Fibroblast of villous mesenchyme (primary cell): ENCODE data around the gene CTTNBP2NL. TPM values are rescaled to one million over a fixed set of nuclear protein-coding genes. Genes with fewer than 3 reads are reported as not detected.
"Not testable (repeated sequence)": the region's sequence is repeated elsewhere in the genome, so short reads cannot be mapped to it uniquely, and the experiment has no call there.

Experiments
- DNase-seq: peaks from one replicate; pipeline ENCODE4 v3.0.0-alpha.2; 2010; ENCODE audit warnings: low read depth
- H3K4me3 ChIP-seq: 2 replicates; pipeline ENCODE4 v1.5.1; 2011; ENCODE audit warnings: low read depth, mild to moderate bottlenecking, low read length
- CTCF ChIP-seq: IDR thresholded peaks from 2 replicates; pipeline ENCODE4 v1.5.1; 2012; ENCODE audit warnings: low read depth, mild to moderate bottlenecking, low read length; ENCODE audit not compliant: insufficient read depth
- total RNA-seq: library from RNA; depleted of rRNA; stranded (reverse); fragments of >200 nt; gene quantifications from 2 replicates; pipeline ENCODE4 v1.2.3, GENCODE V29; 2012

CTTNBP2NL gene
- total RNA-seq, 1 donor: 30.2 TPM

- peak; percentile 21 for DNase-seq
- H3K4me3 ChIP-seq: no peak overlapping the region
- no peak for TF ChIP-seq CTCF
These were observed 9.2 kb upstream of the CTTNBP2NL start for GRCh38 chr1:112386731-112387346.

GRCh38 chr1:112387807-112388206 lies 8.2 kb upstream of the CTTNBP2NL start:
- TF ChIP-seq CTCF: no peak
- H3K4me3 ChIP-seq: no peak overlapping the region
- DNase-seq: no peak

- TF ChIP-seq CTCF: no peak
These were observed 7.6 kb upstream of the CTTNBP2NL start for GRCh38 chr1:112388436-112388835.

GRCh38 chr1:112389689-112390088 lies 6.3 kb upstream of the CTTNBP2NL start:
- no peak for DNase-seq
- TF ChIP-seq CTCF: no peak
- H3K4me3 ChIP-seq: no peak overlapping the region

More at GRCh38 chr1:112388436-112388835, 7.6 kb upstream of the CTTNBP2NL start:
- no peak for DNase-seq
- no peak overlapping the region for H3K4me3 ChIP-seq

GRCh38 chr1:112390335-112390734 lies 5.7 kb upstream of the CTTNBP2NL start:
- DNase-seq: not testable (repeated sequence)
- H3K4me3 ChIP-seq: peak overlapping the region; percentile 65

GRCh38 chr1:112390775-112391602 lies 5.0 kb upstream of the CTTNBP2NL start:
- DNase-seq: peak; percentile 92
- H3K4me3 ChIP-seq: peak overlapping the region; percentile 65
- TF ChIP-seq CTCF: peak; percentile 92

- H3K4me3 ChIP-seq: peak overlapping the region; percentile 15
- DNase-seq: no peak
- no peak for TF ChIP-seq CTCF
These were observed 4.4 kb upstream of the CTTNBP2NL start for GRCh38 chr1:112391603-112391940.
